Glutamatergic neuron (in vitro differentiated cells): Measurements from ENCODE around the gene PIK3C2G. TPM values are rescaled to one million over a fixed set of nuclear protein-coding genes. Genes with fewer than 3 reads are reported as not detected.

Experiments
- DNase-seq: peaks from one replicate; pipeline ENCODE4 v3.0.0; 2022
- H3K27ac Mint-ChIP-seq: one replicate; pipeline ENCODE4 v1.8.0; 2020; ENCODE audit warnings: mild to moderate bottlenecking, mixed read lengths, inconsistent platforms; ENCODE audit not compliant: unreplicated experiment
- H3K27me3 Mint-ChIP-seq: one replicate; pipeline ENCODE4 v1.8.0; 2020; ENCODE audit warnings: mild to moderate bottlenecking, moderate library complexity, mixed read lengths, inconsistent platforms; ENCODE audit not compliant: unreplicated experiment
- H3K36me3 Mint-ChIP-seq: one replicate; pipeline ENCODE4 v1.8.0; 2020; ENCODE audit warnings: mild to moderate bottlenecking, mixed read lengths, inconsistent platforms; ENCODE audit not compliant: unreplicated experiment
- H3K4me1 Mint-ChIP-seq: one replicate; pipeline ENCODE4 v1.8.0; 2020; ENCODE audit warnings: mild to moderate bottlenecking, low read depth, mixed read lengths, inconsistent platforms; ENCODE audit not compliant: unreplicated experiment
- H3K4me3 Mint-ChIP-seq: one replicate; pipeline ENCODE4 v1.8.0; 2020; ENCODE audit warnings: mild to moderate bottlenecking, mixed read lengths, inconsistent platforms; ENCODE audit not compliant: unreplicated experiment
- H3K9me3 Mint-ChIP-seq: one replicate; pipeline ENCODE4 v1.8.0; 2020; ENCODE audit warnings: mild to moderate bottlenecking, moderate library complexity, mixed read lengths, inconsistent platforms; ENCODE audit not compliant: unreplicated experiment
- CTCF ChIP-seq: fragments of 200-600 bp; sonication (generic); IDR thresholded peaks from one replicate; pipeline ENCODE4 v1.5.0; 2021; ENCODE audit not compliant: partially characterized antibody, unreplicated experiment
- total RNA-seq: library from RNA; stranded (reverse); fragmentation: NEBNext Ultra II Directional; extraction: Animal tissue kit (Norgen Biotek cat#: 25700); gene quantifications from one replicate; pipeline ENCODE4 v1.2.1, GENCODE V29; 2021; ENCODE audit not compliant: unreplicated experiment

The PIK3C2G gene
- total RNA-seq, 1 donor from 2014 or later, result not detected

- no peaks in the 10 kb centered on the region for H3K9me3 Mint-ChIP-seq
- peaks cover 5% of the 10 kb centered on the region for H3K4me1 Mint-ChIP-seq
- H3K27me3 Mint-ChIP-seq, result no peaks in the 10 kb centered on the region
- TF ChIP-seq CTCF, result no peak
- H3K36me3 Mint-ChIP-seq, result no peaks in the 10 kb centered on the region
- H3K4me3 Mint-ChIP-seq, result no peak overlapping the region
- DNase-seq, result no peak
- H3K27ac Mint-ChIP-seq, result no peak overlapping the region
These were observed 297.9 kb downstream of the PIK3C2G start for GRCh38 chr12:18559242-18559641.

DNA sequence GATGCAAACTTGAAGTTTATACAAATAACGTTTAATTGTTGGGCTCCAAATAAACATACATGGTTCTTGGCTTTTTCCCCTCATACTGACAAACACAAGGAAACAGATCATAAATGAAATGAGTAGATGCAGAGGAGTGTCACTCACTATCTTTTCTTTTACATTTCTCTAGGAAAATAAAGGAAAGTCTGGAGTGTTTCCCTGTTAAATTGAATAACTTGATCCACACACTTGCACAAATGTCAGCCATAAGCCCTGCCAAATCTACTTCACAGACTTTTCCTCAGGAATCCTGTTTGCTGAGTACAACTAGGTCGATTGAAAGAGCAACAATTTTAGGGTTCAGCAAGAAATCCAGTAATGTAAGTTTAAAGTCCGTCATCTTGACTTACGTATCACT is 301.2 kb downstream of the PIK3C2G start:
- Mint-ChIP-seq H3K4me3 (no peak overlapping the region), H3K4me1 (peaks cover 17% of the 10 kb centered on the region), H3K9me3 (peaks cover 8% of the 10 kb centered on the region)

GRCh38 chr12:18564306-18564705 is 303.0 kb downstream of the PIK3C2G start:
- no peak for TF ChIP-seq CTCF
- H3K36me3 Mint-ChIP-seq, result peaks cover 3% of the 10 kb centered on the region
- H3K27me3 Mint-ChIP-seq, result no peaks in the 10 kb centered on the region
- no peak overlapping the region for H3K27ac Mint-ChIP-seq
- H3K9me3 Mint-ChIP-seq, result peaks cover 8% of the 10 kb centered on the region
- H3K4me1 Mint-ChIP-seq, result peaks cover 23% of the 10 kb centered on the region
- no peak for DNase-seq
- H3K4me3 Mint-ChIP-seq, result no peak overlapping the region

More for the DNA sequence above, 301.2 kb downstream of the PIK3C2G start:
- Mint-ChIP-seq H3K27me3 (no peaks in the 10 kb centered on the region), H3K27ac (no peak overlapping the region), H3K36me3 (peaks cover 3% of the 10 kb centered on the region)
- no peak for TF ChIP-seq CTCF
- no peak for DNase-seq

GRCh38 chr12:18567787-18568186 is 306.5 kb downstream of the PIK3C2G start:
- Mint-ChIP-seq H3K36me3 (peaks cover 3% of the 10 kb centered on the region), H3K27me3 (no peaks in the 10 kb centered on the region), H3K9me3 (peaks cover 8% of the 10 kb centered on the region), H3K4me3 (no peak overlapping the region), H3K4me1 (peaks cover 23% of the 10 kb centered on the region), H3K27ac (peak overlapping the region; percentile 29)
- TF ChIP-seq CTCF, result no peak
- DNase-seq, result no peak

DNA sequence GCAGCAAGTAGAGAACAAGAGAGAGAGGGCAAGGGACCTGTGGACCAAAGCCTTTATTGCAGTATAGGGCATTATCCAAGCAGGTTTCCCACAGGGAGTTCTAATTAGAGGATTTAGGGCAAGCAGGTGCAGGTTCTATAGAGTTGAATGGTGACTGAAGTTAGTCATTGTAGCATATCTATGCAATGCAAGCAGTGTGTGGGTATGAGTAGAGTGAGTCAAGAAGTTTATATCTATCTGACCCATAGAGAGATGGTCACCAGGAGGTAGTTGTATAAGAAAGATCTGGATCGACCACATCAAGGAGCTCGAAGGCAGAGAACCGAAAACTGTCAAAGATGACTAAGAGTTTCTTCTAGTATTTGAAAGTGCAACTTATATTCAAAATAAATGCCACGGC is 309.2 kb downstream of the PIK3C2G start:
- peaks cover 7% of the 10 kb centered on the region for H3K9me3 Mint-ChIP-seq
- no peak overlapping the region for H3K27ac Mint-ChIP-seq
- H3K4me3 Mint-ChIP-seq, result no peak overlapping the region
- TF ChIP-seq CTCF, result no peak
- no peaks in the 10 kb centered on the region for H3K27me3 Mint-ChIP-seq
- H3K4me1 Mint-ChIP-seq, result peaks cover 16% of the 10 kb centered on the region
- DNase-seq, result no peak
- peaks cover 3% of the 10 kb centered on the region for H3K36me3 Mint-ChIP-seq
